H9 (cell line): Measurements from ENCODE around the gene UNC5B. TPM values are rescaled to one million over a fixed set of nuclear protein-coding genes. Genes with fewer than 3 reads are reported as not detected.

ENCODE experiments used
- DNase-seq: peaks from one replicate; pipeline ENCODE4 v3.0.0-alpha.2; 2017
- H2AFZ ChIP-seq: one replicate; pipeline ENCODE4 v1.6.1; 2013; ENCODE audit warnings: mild to moderate bottlenecking, low read length, control low read depth, moderate library complexity
- H2AK5ac ChIP-seq: 2 replicates; pipeline ENCODE4 v1.6.1; 2013; ENCODE audit warnings: low read length, control low read depth, mixed read lengths; ENCODE audit not compliant: insufficient read length
- H2BK120ac ChIP-seq: one replicate; pipeline ENCODE4 v1.6.1; 2013; ENCODE audit warnings: low read depth, mild to moderate bottlenecking, low read length, control low read depth, inconsistent platforms; ENCODE audit not compliant: poor library complexity, severe bottlenecking
- H2BK12ac ChIP-seq: 2 replicates; pipeline ENCODE4 v1.6.1; 2013; ENCODE audit warnings: low read length, control low read depth, mixed read lengths, low read depth; ENCODE audit not compliant: insufficient read length
- H2BK15ac ChIP-seq: 2 replicates; pipeline ENCODE4 v1.6.1; 2013; ENCODE audit warnings: low read depth, low read length, control low read depth
- H2BK20ac ChIP-seq: one replicate; pipeline ENCODE4 v1.6.1; 2013; ENCODE audit warnings: low read depth, mild to moderate bottlenecking, low read length, control low read depth, inconsistent platforms; ENCODE audit not compliant: poor library complexity, severe bottlenecking
- H2BK5ac ChIP-seq: 2 replicates; pipeline ENCODE4 v1.6.1; 2013; ENCODE audit warnings: low read length, control low read depth, mixed read lengths; ENCODE audit not compliant: insufficient read length
- H3K14ac ChIP-seq: 2 replicates; pipeline ENCODE4 v1.6.1; 2013; ENCODE audit warnings: low read length, control low read depth; ENCODE audit not compliant: insufficient read depth
- H3K18ac ChIP-seq: 2 replicates; pipeline ENCODE4 v1.6.1; 2013; ENCODE audit warnings: low read depth, mild to moderate bottlenecking, mixed read lengths, low read length, control low read depth; ENCODE audit not compliant: insufficient read length
- H3K23ac ChIP-seq: 2 replicates; pipeline ENCODE4 v1.6.1; 2013; ENCODE audit warnings: low read length, control low read depth, mixed read lengths, low read depth; ENCODE audit not compliant: insufficient read length
- H3K23me2 ChIP-seq: 2 replicates; pipeline ENCODE4 v1.6.1; 2013; ENCODE audit warnings: low read depth, mild to moderate bottlenecking, mixed read lengths, low read length, control low read depth; ENCODE audit not compliant: insufficient read length, poor library complexity, severe bottlenecking
- H3K27ac ChIP-seq: 2 replicates; pipeline ENCODE4 v1.5.1; 2013; ENCODE audit warnings: low read length, control low read depth, mixed read lengths, low read depth; ENCODE audit not compliant: insufficient read length
- H3K27me3 ChIP-seq: 2 replicates; pipeline ENCODE4 v1.6.1; 2013; ENCODE audit warnings: low read length, control low read depth, inconsistent platforms; ENCODE audit not compliant: insufficient read depth
- H3K4ac ChIP-seq: 2 replicates; pipeline ENCODE4 v1.6.1; 2013; ENCODE audit warnings: low read depth, mild to moderate bottlenecking, control low read depth, inconsistent platforms, low read length, moderate library complexity
- H3K4me1 ChIP-seq: 2 replicates; pipeline ENCODE4 v1.6.1; 2013; ENCODE audit warnings: low read length, control low read depth, inconsistent platforms; ENCODE audit not compliant: insufficient read depth
- H3K4me2 ChIP-seq: 2 replicates; pipeline ENCODE4 v1.6.1; 2013; ENCODE audit warnings: low read length, control low read depth, mixed read lengths; ENCODE audit not compliant: insufficient read length, insufficient read depth
- H3K56ac ChIP-seq: 2 replicates; pipeline ENCODE4 v1.6.1; 2013; ENCODE audit warnings: low read depth, mild to moderate bottlenecking, mixed read lengths, low read length, control low read depth; ENCODE audit not compliant: insufficient read length
- H3K79me1 ChIP-seq: 2 replicates; pipeline ENCODE4 v1.6.1; 2013; ENCODE audit warnings: low read depth, mild to moderate bottlenecking, moderate library complexity, low read length, control low read depth, inconsistent platforms; ENCODE audit not compliant: insufficient read depth, poor library complexity, severe bottlenecking
- H3K79me2 ChIP-seq: 2 replicates; pipeline ENCODE4 v1.6.1; 2013; ENCODE audit warnings: low read length, control low read depth, inconsistent platforms; ENCODE audit not compliant: insufficient read depth
- H3K9ac ChIP-seq: 2 replicates; pipeline ENCODE4 v1.6.1; 2013; ENCODE audit warnings: low read length, control low read depth, mixed read lengths; ENCODE audit not compliant: insufficient read length; ENCODE audit errors: extremely low read depth
- H3K9me3 ChIP-seq: one replicate; pipeline ENCODE4 v1.6.1; 2013; ENCODE audit warnings: low read depth, low read length, inconsistent platforms; ENCODE audit not compliant: control insufficient read depth
- H3T11ph ChIP-seq: one replicate; pipeline ENCODE4 v1.6.1; 2013; ENCODE audit warnings: mild to moderate bottlenecking, low read length, control low read depth, inconsistent platforms
- H4K20me1 ChIP-seq: one replicate; pipeline ENCODE4 v1.6.1; 2013; ENCODE audit not compliant: control insufficient read depth, insufficient read length, insufficient read depth
- H4K5ac ChIP-seq: 2 replicates; pipeline ENCODE4 v1.6.1; 2013; ENCODE audit warnings: low read depth, mild to moderate bottlenecking, mixed read lengths, low read length, control low read depth; ENCODE audit not compliant: insufficient read length
- H4K8ac ChIP-seq: replicated peaks from 2 replicates; pipeline ENCODE4 v1.6.1; 2013; ENCODE audit warnings: low read length, control low read depth, mixed read lengths, low read depth; ENCODE audit not compliant: insufficient read length
- H4K91ac ChIP-seq: 2 replicates; pipeline ENCODE4 v1.6.1; 2013; ENCODE audit warnings: low read depth, mild to moderate bottlenecking, moderate library complexity, mixed read lengths, low read length, control low read depth; ENCODE audit not compliant: insufficient read length
- H3K27ac Mint-ChIP-seq, 3 experiments: 2 replicates in 2 of 3; 3 replicates in 1 of 3; pipeline ENCODE4 v1.8.0; 2020 to 2021; ENCODE audit warnings: mixed read lengths in 3 of 3, mild to moderate bottlenecking in 1 of 3, moderate library complexity in 1 of 3
- H3K27me3 Mint-ChIP-seq: 2 replicates; pipeline ENCODE4 v1.8.0; 2021; ENCODE audit warnings: low read depth, mild to moderate bottlenecking, moderate library complexity, mixed read lengths
- H3K36me3 Mint-ChIP-seq, 3 experiments: 2 replicates in 2 of 3; 3 replicates in 1 of 3; pipeline ENCODE4 v1.8.0; 2020 to 2021; ENCODE audit warnings: low read depth in 3 of 3, mixed read lengths in 3 of 3; ENCODE audit not compliant: insufficient read depth in 1 of 3
- H3K4me1 Mint-ChIP-seq, 2 experiments: 2 replicates each; pipeline ENCODE4 v1.8.0; 2020; ENCODE audit warnings: mixed read lengths in 2 of 2
- H3K4me3 Mint-ChIP-seq, 2 experiments: 2 replicates in 1 of 2; 3 replicates in 1 of 2; pipeline ENCODE4 v1.8.0; 2020 to 2021; ENCODE audit warnings: mild to moderate bottlenecking in 2 of 2, mixed read lengths in 2 of 2, moderate library complexity in 1 of 2
- H3K9me3 Mint-ChIP-seq, 2 experiments: 2 replicates in 1 of 2; 3 replicates in 1 of 2; pipeline ENCODE4 v1.8.0; 2020; ENCODE audit warnings: mild to moderate bottlenecking in 2 of 2, mixed read lengths in 2 of 2, moderate library complexity in 1 of 2
- WGBS: extraction: QIAGEN DNeasy Blood & Tissue Kit; methylation state at CpG from one replicate; pipeline ENCODE4 v1.1.7; 2013; ENCODE audit warnings: missing lambda C conversion rate, low lambda C conversion rate, mixed read lengths; ENCODE audit not compliant: insufficient read length; ENCODE audit errors: extremely low coverage; 5-methylcytosine and 5-hydroxymethylcytosine counted together
- total RNA-seq: library from RNA; stranded (reverse); gene quantifications from 2 replicates; pipeline ENCODE4 v1.2.1, GENCODE V29; 2021
- TF ChIP-seq, protein P1 (sequence below): fragments of 200-600 bp; sonication (generic); conservative IDR thresholded peaks from 3 replicates; pipeline ENCODE4 v1.8.0; 2021; ENCODE audit warnings: antibody characterized with exemption, mild to moderate bottlenecking

The UNC5B gene
- total RNA-seq, 1 experiment from 2014 or later: 28.4 TPM

DNA sequence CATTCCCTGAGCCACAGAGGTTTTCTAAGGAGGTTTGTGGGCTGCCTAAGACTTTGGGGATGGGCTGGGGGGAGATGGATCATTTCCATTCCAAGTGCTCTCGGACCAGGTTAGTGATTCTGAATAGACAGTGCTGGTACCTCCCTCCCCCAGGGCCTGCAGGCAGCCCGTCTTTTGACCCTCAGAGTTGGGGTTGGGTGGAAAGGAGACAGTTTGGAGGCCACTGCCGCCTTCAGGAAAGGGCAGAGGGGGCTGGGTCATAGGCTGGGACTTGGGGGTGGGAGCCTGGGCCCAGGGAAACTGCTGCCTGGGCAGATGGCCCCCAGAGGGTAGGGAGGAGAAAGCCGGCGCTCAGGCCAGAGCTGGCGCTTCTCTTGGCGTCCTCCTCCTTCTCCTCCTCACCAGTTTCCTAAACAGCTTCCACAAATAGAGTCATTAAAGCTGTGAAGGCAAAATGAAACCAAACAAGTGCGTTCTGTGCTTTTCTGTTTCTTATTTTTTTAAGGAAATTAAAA is 4.4 kb downstream of the UNC5B start:
- H3K4me2 ChIP-seq: peak overlapping the region; percentile 47
- no peak overlapping the region for H2BK15ac ChIP-seq
- H3K9me3 Mint-ChIP-seq: no peaks in the 10 kb centered on the region; a peak in 1 of 5 replicates
- TF ChIP-seq, protein P1, sequence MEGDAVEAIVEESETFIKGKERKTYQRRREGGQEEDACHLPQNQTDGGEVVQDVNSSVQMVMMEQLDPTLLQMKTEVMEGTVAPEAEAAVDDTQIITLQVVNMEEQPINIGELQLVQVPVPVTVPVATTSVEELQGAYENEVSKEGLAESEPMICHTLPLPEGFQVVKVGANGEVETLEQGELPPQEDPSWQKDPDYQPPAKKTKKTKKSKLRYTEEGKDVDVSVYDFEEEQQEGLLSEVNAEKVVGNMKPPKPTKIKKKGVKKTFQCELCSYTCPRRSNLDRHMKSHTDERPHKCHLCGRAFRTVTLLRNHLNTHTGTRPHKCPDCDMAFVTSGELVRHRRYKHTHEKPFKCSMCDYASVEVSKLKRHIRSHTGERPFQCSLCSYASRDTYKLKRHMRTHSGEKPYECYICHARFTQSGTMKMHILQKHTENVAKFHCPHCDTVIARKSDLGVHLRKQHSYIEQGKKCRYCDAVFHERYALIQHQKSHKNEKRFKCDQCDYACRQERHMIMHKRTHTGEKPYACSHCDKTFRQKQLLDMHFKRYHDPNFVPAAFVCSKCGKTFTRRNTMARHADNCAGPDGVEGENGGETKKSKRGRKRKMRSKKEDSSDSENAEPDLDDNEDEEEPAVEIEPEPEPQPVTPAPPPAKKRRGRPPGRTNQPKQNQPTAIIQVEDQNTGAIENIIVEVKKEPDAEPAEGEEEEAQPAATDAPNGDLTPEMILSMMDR: no peak
- no peak overlapping the region for H2AK5ac ChIP-seq
- H3K4me1 ChIP-seq: peaks cover 27% of the 10 kb centered on the region; the same call in 1 of the 2 replicates
- no peaks in the 10 kb centered on the region for H3K9me3 ChIP-seq
- no peak overlapping the region for H3K4ac ChIP-seq
- no peak overlapping the region for H3T11ph ChIP-seq
- H3K14ac ChIP-seq: no peak overlapping the region
- H3K79me1 ChIP-seq: no peaks in the 10 kb centered on the region
- H2BK5ac ChIP-seq: no peak overlapping the region
- no peak overlapping the region for H2AFZ ChIP-seq
- H3K27me3 Mint-ChIP-seq: peaks cover 33% of the 10 kb centered on the region
- no peak overlapping the region for H3K56ac ChIP-seq
- H4K8ac ChIP-seq: no peak overlapping the region
- no peak overlapping the region for H3K27ac ChIP-seq
- H4K91ac ChIP-seq: no peak overlapping the region
- peaks cover 21% of the 10 kb centered on the region for H3K23me2 ChIP-seq
- H3K18ac ChIP-seq: no peak overlapping the region
- H3K79me2 ChIP-seq: no peaks in the 10 kb centered on the region; the same call in 1 of the 2 replicates
- DNase-seq: no peak
- H4K5ac ChIP-seq: no peak overlapping the region
- H3K23ac ChIP-seq: no peak overlapping the region
- no peaks in the 10 kb centered on the region; the same call in 1 of the 2 replicates for H3K27me3 ChIP-seq
- peaks cover 0 to 5% (median 0%) of the 10 kb centered on the region in 3 experiments; a peak in 2 of 7 replicates for H3K36me3 Mint-ChIP-seq
- no peak overlapping the region for H2BK20ac ChIP-seq
- peaks cover 54 to 68% of the 10 kb centered on the region in 2 experiments for H3K4me1 Mint-ChIP-seq
- WGBS: no CpG with 5 or more reads among the region's 8 CpGs
- no peak overlapping the region for H2BK120ac ChIP-seq
- H3K27ac Mint-ChIP-seq: peak overlapping the region in 1 of 3 experiments; percentile 82; a peak in 4 of 7 replicates
- H3K9ac ChIP-seq: no peak overlapping the region
- peaks cover 3% of the 10 kb centered on the region for H4K20me1 ChIP-seq
- no peak overlapping the region for H2BK12ac ChIP-seq
- H3K4me3 Mint-ChIP-seq: peak overlapping the region; percentile 66 to 81
